Transverse colon (tissue), 4 donors: ENCODE data around the gene CHKA. TPM values are rescaled to one million over a fixed set of nuclear protein-coding genes. Genes with fewer than 3 reads are reported as not detected.
"Not testable (repeated sequence)": the region's sequence is repeated elsewhere in the genome, so short reads cannot be mapped to it uniquely, and the experiment has no call there.

ENCODE experiments used
- DNase-seq: peaks from one replicate; pipeline ENCODE4 v3.0.0-alpha.2; 2019
- H3K27ac ChIP-seq, 4 donors: fragments of 200-600 bp; sonication (generic); 2 replicates each; pipeline ENCODE4 v1.5.1; 2016 to 2018; ENCODE audit warnings: inconsistent platforms in 4 of 4
- H3K27me3 ChIP-seq: fragments of 200-600 bp; sonication (generic); 2 replicates; pipeline ENCODE4 v1.5.1; 2017; ENCODE audit warnings: inconsistent platforms
- H3K36me3 ChIP-seq, 4 donors: fragments of 200-600 bp; sonication (generic); 2 replicates each; pipeline ENCODE4 v1.5.1; 2017 to 2019; ENCODE audit warnings: inconsistent platforms in 4 of 4
- H3K4me1 ChIP-seq, 4 donors: fragments of 200-600 bp; sonication (generic); 2 replicates each; pipeline ENCODE4 v1.5.1; 2017 to 2020; ENCODE audit warnings: inconsistent platforms in 4 of 4
- H3K4me3 ChIP-seq, 4 donors: fragments of 200-600 bp; sonication (generic); 1 replicate in 1 of 4; 2 replicates in 3 of 4; pipeline versions ENCODE4 v1.5.1 to v1.6.1; 2017 to 2019; ENCODE audit warnings: inconsistent platforms in 4 of 4
- H3K9me3 ChIP-seq, 2 donors: fragments of 200-600 bp; sonication (generic); 2 replicates each; pipeline ENCODE4 v1.5.1; 2017 to 2019; ENCODE audit warnings: inconsistent platforms in 2 of 2
- EP300 ChIP-seq: sonication (generic); formaldehyde crosslinking; IDR thresholded peaks from one replicate; pipeline ENCODE4 v1.6.1; 2017; ENCODE audit warnings: antibody characterized with exemption, low read depth
- POLR2A ChIP-seq: fragments of 450-650 bp; IDR thresholded peaks from one replicate; pipeline ENCODE4 v1.6.1; 2016; ENCODE audit warnings: antibody characterized with exemption, mild to moderate bottlenecking, moderate library complexity
- POLR2AphosphoS5 ChIP-seq, 3 donors: sonication (generic); formaldehyde crosslinking; IDR thresholded peaks; one replicate each; pipeline ENCODE4 v1.6.1; 2016; ENCODE audit warnings: antibody characterized with exemption in 3 of 3
- WGBS, 2 donors: methylation state at CpG; one replicate each; pipeline ENCODE4 v1.1.5; 2018; ENCODE audit warnings: low coverage in 1 of 2; 5-methylcytosine and 5-hydroxymethylcytosine counted together
- in situ Hi-C, 4 donors: fragments of 200-750 bp; cut with MboI; loops; one replicate each; pipeline versions ENCODE4 v1.15.0 to v1.15.1; 2017; ENCODE audit warnings: low sequenced_read_pairs in 3 of 4, low pct_ligation_motif_present in 1 of 4, low pct_unique_long_range_greater_than_20kb in 1 of 4
- intact Hi-C: fragments of 100-400 bp; cut with DNase I; formaldehyde crosslinking; loops from one replicate; pipeline ENCODE4 v1.15.1; 2023; ENCODE audit warnings: low total_unique reads
- total RNA-seq, 4 donors: library from RNA; depleted of rRNA; stranded (reverse); fragments of >200 nt; gene quantifications; one replicate each; pipeline ENCODE4 v1.1.0, GENCODE V29; 2016
- TF ChIP-seq, protein P1 (sequence below), 5 experiments: fragments of 200-600 bp in 3 of 5; fragments of 450-650 bp in 2 of 5; sonication (generic) in 3 of 5; IDR thresholded peaks; 1 replicate in 2 of 5; 2 replicates in 3 of 5; pipeline ENCODE4 v1.5.1; 2016 to 2017; ENCODE audit warnings: antibody characterized with exemption in 5 of 5, inconsistent platforms in 3 of 5, mild to moderate bottlenecking in 2 of 5, moderate library complexity in 1 of 5

The CHKA gene
- total RNA-seq, 4 donors from 2014 or later = 41.6 to 253 (median 121) TPM

DNA sequence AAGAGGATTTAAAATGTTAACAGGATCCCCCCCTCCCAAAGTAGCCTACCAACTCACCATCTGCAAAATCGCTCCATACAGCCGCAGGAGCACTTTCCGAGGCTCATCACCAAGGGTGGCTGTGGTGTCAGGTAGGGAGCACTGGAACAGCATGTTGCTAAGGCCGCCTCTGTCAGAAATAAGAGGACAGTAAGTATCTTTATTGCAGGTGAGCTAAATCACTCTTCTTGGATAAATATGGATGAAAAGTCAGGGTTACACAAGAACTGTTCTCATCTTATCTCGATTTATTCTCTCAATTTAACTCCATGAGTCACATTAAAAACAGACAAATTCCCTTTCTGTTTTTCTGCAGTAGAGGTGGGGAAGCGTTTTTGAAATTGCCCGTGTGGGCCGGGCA, 24.2 kb downstream of the CHKA start:
- DNase-seq = no peak
- in situ Hi-C loops (no loop called here), intact Hi-C loops (no loop called here)
- Histone ChIP-seq H3K27me3 (no peaks in the 10 kb centered on the region), H3K36me3 (peaks cover 0 to 5% (median 0%) of the 10 kb centered on the region in 4 donors), H3K4me3 (no peak overlapping the region), H3K4me1 (peaks cover 0 to 54% (median 24%) of the 10 kb centered on the region in 4 donors), H3K9me3 (no peaks in the 10 kb centered on the region), H3K27ac (peak overlapping the region; percentile 39 to 68 (median 46))
- WGBS, 2 donors = 49 to 67% methylated on average over 6 to 8 of the region's 8 CpGs
- TF ChIP-seq POLR2A (no peak), POLR2AphosphoS5 (IDR thresholded peaks at IDR 0.05) (no peak)

DNA sequence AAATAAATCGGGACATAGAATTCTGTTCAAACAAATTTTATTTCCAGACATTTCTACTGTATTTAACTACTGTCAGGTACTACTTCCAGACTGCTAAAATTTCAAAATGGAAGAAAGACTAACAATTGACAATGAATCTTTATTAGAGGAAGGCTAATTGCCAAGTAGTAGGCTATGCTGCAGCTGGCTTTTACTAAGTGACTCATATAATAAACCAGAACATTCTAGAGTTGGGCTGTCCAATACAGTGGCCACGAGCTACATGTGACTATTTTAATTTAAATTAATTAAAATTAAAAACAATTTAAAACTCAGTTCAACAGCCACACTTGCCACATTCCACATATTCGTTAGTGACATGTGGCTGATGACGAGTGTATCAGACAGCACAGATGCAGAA, 27.6 kb downstream of the CHKA start:
- no peak overlapping the region for H3K4me3 ChIP-seq
- H3K27ac ChIP-seq = no peak overlapping the region
- H3K27me3 ChIP-seq = no peaks in the 10 kb centered on the region
- intact Hi-C loops (no loop called here), in situ Hi-C loops (no loop called here)
- no peaks in the 10 kb centered on the region for H3K9me3 ChIP-seq
- WGBS, 2 donors = 85 to 92% methylated on average over 4 of the region's 4 CpGs
- peaks cover 0 to 5% (median 0%) of the 10 kb centered on the region in 4 donors for H3K36me3 ChIP-seq
- TF ChIP-seq POLR2A = no peak
- TF ChIP-seq POLR2AphosphoS5 (IDR thresholded peaks at IDR 0.05) = no peak
- TF ChIP-seq, protein P1, sequence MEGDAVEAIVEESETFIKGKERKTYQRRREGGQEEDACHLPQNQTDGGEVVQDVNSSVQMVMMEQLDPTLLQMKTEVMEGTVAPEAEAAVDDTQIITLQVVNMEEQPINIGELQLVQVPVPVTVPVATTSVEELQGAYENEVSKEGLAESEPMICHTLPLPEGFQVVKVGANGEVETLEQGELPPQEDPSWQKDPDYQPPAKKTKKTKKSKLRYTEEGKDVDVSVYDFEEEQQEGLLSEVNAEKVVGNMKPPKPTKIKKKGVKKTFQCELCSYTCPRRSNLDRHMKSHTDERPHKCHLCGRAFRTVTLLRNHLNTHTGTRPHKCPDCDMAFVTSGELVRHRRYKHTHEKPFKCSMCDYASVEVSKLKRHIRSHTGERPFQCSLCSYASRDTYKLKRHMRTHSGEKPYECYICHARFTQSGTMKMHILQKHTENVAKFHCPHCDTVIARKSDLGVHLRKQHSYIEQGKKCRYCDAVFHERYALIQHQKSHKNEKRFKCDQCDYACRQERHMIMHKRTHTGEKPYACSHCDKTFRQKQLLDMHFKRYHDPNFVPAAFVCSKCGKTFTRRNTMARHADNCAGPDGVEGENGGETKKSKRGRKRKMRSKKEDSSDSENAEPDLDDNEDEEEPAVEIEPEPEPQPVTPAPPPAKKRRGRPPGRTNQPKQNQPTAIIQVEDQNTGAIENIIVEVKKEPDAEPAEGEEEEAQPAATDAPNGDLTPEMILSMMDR (IDR thresholded peaks at IDR 0.05) = no peak
- TF ChIP-seq EP300 = no peak
- no peak for DNase-seq
- peaks cover 0 to 54% (median 28%) of the 10 kb centered on the region in 4 donors for H3K4me1 ChIP-seq

DNA sequence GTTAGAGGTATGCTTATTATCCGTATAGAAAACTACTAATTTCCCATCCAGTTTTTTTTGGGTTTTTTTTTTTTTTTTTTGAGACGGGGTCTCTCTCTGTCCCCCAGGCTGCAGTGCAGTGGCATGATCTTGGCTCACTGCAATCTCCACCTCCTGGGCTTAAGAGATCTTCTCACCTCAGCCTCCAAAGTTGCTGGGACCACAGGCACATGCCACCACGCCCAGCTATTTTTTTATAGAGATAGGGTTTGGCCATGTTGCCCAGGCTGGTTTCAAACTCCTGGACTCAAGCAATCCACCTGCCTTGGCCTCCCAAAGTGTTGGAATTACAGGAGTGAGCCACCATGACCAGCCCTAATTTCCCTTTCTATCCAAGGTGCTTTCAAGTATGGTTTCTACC, 28.2 kb downstream of the CHKA start:
- H3K4me3 ChIP-seq, in situ Hi-C loops, H3K36me3 ChIP-seq, DNase-seq, H3K27me3 ChIP-seq, H3K27ac ChIP-seq, intact Hi-C loops, H3K9me3 ChIP-seq: not testable (repeated sequence)
- WGBS, 2 donors = 96 to 97% methylated on average over 3 of the region's 3 CpGs
- H3K4me1 ChIP-seq = peaks cover 0 to 50% (median 28%) of the 10 kb centered on the region in 4 donors

DNA sequence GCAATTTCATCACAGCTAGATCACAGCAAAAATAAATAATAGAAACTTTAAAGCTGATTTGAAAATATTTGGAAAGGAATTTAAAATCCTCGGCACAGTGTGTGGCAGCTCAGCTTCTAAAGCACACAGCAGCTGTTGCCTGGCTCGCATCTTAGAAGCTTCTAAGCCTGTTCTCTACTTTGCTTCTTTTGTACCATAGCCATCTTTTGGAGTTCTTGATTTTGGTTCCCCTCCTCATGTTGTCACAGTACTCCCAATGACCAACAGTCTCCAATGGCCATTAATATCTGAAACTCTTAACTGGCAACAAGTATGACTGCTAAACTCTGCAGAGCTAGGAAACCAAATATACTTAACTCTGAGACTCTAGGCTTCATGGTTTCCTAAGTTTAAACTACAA, 28.8 kb downstream of the CHKA start:
- WGBS, 2 donors = 88 to 100% methylated on average over 2 of the region's 2 CpGs
- Histone ChIP-seq H3K9me3 (no peaks in the 10 kb centered on the region), H3K27ac (no peak overlapping the region), H3K4me1 (peaks cover 0 to 47% (median 25%) of the 10 kb centered on the region in 4 donors), H3K27me3 (no peaks in the 10 kb centered on the region), H3K36me3 (peaks cover 0 to 5% (median 0%) of the 10 kb centered on the region in 4 donors), H3K4me3 (no peak overlapping the region)
- intact Hi-C loops = no loop called here
- TF ChIP-seq POLR2AphosphoS5 (IDR thresholded peaks at IDR 0.05) (no peak), POLR2A (no peak)
- in situ Hi-C loops = no loop called here
- DNase-seq = no peak

DNA sequence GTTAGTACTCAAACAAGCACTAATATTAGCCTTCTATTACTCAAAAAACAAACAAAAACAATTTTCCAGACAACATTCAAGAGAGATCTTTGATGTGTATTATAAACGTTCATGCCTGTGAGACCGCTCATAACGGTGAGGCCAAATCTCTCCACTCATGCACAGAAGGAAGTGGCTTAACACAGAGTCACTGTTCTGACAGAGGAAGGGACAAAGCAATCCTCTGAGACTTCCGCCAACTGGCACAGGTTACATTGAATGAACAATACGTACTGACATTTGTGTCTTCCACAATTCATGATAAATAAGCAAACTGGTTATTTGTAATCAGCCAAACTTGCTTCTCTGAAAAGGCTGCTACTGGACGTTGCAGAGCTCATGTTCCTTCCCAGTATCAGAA, 30.5 kb downstream of the CHKA start:
- Histone ChIP-seq H3K9me3 (no peaks in the 10 kb centered on the region), H3K4me3 (no peak overlapping the region), H3K4me1 (peaks cover 0 to 39% (median 22%) of the 10 kb centered on the region in 4 donors), H3K36me3 (peaks cover 0 to under 1% (median 0%) of the 10 kb centered on the region in 4 donors), H3K27me3 (no peaks in the 10 kb centered on the region), H3K27ac (peak overlapping the region; percentile 17 to 55 (median 36))
- TF ChIP-seq POLR2AphosphoS5 (IDR thresholded peaks at IDR 0.05) = peak in 2 of 3 donors; percentile 11 to 21
- no peak for TF ChIP-seq POLR2A
- in situ Hi-C loops = no loop called here
- 20 to 28% methylated on average over 5 to 6 of the region's 6 CpGs for WGBS, 2 donors
- intact Hi-C loops = no loop called here
- DNase-seq = peak; percentile 43

DNA sequence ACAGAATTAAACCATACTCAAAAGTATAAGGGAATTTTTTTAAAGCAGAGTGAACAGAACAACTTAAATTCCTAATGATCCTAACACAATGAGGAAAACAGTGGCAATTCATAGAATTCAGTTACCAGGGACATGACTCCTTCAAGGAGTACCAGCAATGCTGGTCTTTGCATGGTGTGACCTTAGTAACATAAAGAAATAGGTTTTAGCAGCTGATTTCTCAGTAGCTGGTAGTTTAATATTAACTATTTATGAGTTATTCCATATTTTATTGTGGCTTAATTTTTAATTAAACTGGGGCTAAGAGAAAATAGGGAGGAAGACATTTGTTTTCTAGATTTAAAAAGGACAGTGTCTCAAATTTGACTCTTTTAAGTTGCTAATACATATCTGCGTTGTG, 30.9 kb downstream of the CHKA start:
- in situ Hi-C loops (no loop called here), intact Hi-C loops (no loop called here)
- Histone ChIP-seq H3K36me3 (no peaks in the 10 kb centered on the region), H3K27ac (peak overlapping the region; percentile 17 to 55 (median 36)), H3K27me3 (no peaks in the 10 kb centered on the region), H3K4me3 (no peak overlapping the region), H3K9me3 (no peaks in the 10 kb centered on the region), H3K4me1 (peaks cover 0 to 39% (median 22%) of the 10 kb centered on the region in 4 donors)
- 46 to 63% methylated on average over 1 of the region's 1 CpG for WGBS, 2 donors
- DNase-seq = no peak
- TF ChIP-seq EP300 = no peak
- no peak for TF ChIP-seq POLR2AphosphoS5 (IDR thresholded peaks at IDR 0.05)
- no peak for TF ChIP-seq POLR2A
- TF ChIP-seq, protein P1 (IDR thresholded peaks at IDR 0.05) = no peak
